ES-I3 (cell line): ENCODE data around the gene IGFBP7.

Experiments
- H3K36me3 ChIP-seq: 2 replicates; pipeline ENCODE4 v1.6.1; 2013; ENCODE audit warnings: mild to moderate bottlenecking, low read length, control low read depth, moderate library complexity; ENCODE audit not compliant: insufficient read depth
- H3K4me1 ChIP-seq: 2 replicates; pipeline ENCODE4 v1.6.1; 2013; ENCODE audit warnings: mild to moderate bottlenecking, control low read depth, low read length; ENCODE audit not compliant: insufficient read depth
- H3K9ac ChIP-seq: 2 replicates; pipeline ENCODE4 v1.6.1; 2013; ENCODE audit warnings: low read depth, mild to moderate bottlenecking, low read length, moderate library complexity
- H3K9me3 ChIP-seq: 2 replicates; pipeline ENCODE4 v1.6.1; 2013; ENCODE audit warnings: mild to moderate bottlenecking, low read length, moderate library complexity; ENCODE audit not compliant: control insufficient read depth, insufficient read depth

IGFBP7 gene

DNA sequence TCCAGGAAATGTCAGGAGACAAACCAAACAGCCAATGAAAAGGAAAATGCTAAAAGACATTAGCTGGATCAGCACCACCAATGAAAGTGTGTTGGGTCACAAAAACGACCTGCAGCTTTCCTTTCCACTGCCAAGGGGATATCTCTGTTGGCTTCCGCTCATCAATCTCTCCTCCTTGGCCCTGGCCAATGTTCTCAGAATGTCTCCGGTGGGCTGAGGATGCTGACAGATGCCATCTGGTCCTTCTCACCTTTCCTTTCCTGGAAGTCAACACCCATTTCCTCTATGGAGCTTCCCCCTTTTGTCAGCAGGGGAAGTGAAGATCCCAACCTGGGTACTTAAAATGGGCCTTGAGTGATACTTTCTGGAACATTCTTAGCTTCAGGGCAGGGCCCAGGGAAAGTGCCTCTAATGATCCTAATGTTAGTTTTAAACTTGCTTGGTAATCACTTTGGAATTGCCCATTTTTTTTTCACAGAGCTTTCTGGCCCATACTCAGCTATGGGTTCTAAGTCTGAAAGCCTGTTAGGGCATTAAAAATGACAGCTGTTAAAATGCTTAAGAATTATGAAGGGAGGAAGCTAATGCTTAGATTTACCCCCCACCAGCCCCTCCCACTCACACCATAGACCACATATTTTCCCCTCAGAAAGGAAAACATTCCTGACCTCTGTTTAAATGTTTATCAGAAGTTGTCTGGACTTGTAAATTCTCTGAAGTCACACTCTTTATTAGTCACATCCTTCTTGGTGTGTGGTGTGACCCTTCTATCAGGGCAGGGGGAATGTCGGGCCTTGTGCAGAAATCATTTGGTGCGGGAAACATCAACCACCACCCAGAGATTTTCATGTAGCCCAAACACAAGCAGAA, 29.2 kb downstream of the IGFBP7 start:
- Histone ChIP-seq H3K9ac (no peak overlapping the region), H3K4me1 (peaks cover 22% of the 10 kb centered on the region), H3K9me3 (peaks cover 14% of the 10 kb centered on the region; the same call in 1 of the 2 replicates), H3K36me3 (no peaks in the 10 kb centered on the region)

GRCh38 chr4:57078685-57079521, 31.3 kb downstream of the IGFBP7 start:
- H3K9ac ChIP-seq, result peak overlapping the region; percentile 16
- peaks cover 22% of the 10 kb centered on the region for H3K4me1 ChIP-seq
- no peaks in the 10 kb centered on the region for H3K9me3 ChIP-seq
- no peaks in the 10 kb centered on the region for H3K36me3 ChIP-seq

GRCh38 chr4:57077550-57078343, 32.4 kb downstream of the IGFBP7 start:
- H3K36me3 ChIP-seq, result no peaks in the 10 kb centered on the region
- H3K4me1 ChIP-seq, result peaks cover 22% of the 10 kb centered on the region
- H3K9ac ChIP-seq, result no peak overlapping the region
- H3K9me3 ChIP-seq, result no peaks in the 10 kb centered on the region

- Histone ChIP-seq H3K9ac (no peak overlapping the region), H3K9me3 (no peaks in the 10 kb centered on the region), H3K4me1 (peaks cover 17% of the 10 kb centered on the region)
These were observed 33.5 kb downstream of the IGFBP7 start for GRCh38 chr4:57076646-57077045.

GRCh38 chr4:57075367-57075766, 34.8 kb downstream of the IGFBP7 start:
- no peaks in the 10 kb centered on the region for H3K36me3 ChIP-seq
- H3K9me3 ChIP-seq, result no peaks in the 10 kb centered on the region
- H3K4me1 ChIP-seq, result peaks cover 17% of the 10 kb centered on the region
- no peak overlapping the region for H3K9ac ChIP-seq

More at GRCh38 chr4:57076646-57077045, 33.5 kb downstream of the IGFBP7 start:
- H3K36me3 ChIP-seq, result no peaks in the 10 kb centered on the region

- H3K9me3 ChIP-seq, result no peaks in the 10 kb centered on the region
These were observed 35.4 kb downstream of the IGFBP7 start for GRCh38 chr4:57074744-57075143.

DNA sequence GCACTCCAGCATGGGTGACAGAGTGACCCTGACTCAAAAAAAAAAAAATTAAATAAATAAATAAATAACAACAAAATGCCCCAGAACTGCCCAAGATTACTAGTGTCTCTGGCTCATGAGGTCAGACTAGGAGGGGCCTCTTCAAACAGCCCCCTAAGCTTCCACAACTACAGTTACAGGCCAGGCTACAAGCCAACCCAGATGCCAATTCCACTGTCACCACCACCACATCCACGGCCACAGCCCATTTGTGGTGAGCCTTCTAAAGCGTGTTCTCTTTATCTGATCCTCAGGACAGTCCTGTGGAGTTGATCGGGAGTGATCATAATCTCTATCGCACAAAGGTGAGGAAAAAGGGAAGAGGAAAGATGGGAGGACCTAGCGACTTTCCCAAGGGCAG, 36.6 kb downstream of the IGFBP7 start:
- Histone ChIP-seq H3K36me3 (no peaks in the 10 kb centered on the region), H3K9me3 (no peaks in the 10 kb centered on the region), H3K9ac (no peak overlapping the region), H3K4me1 (peaks cover 7% of the 10 kb centered on the region)

More at GRCh38 chr4:57074744-57075143, 35.4 kb downstream of the IGFBP7 start:
- H3K36me3 ChIP-seq, result no peaks in the 10 kb centered on the region
- no peak overlapping the region for H3K9ac ChIP-seq
- H3K4me1 ChIP-seq, result peaks cover 17% of the 10 kb centered on the region

DNA sequence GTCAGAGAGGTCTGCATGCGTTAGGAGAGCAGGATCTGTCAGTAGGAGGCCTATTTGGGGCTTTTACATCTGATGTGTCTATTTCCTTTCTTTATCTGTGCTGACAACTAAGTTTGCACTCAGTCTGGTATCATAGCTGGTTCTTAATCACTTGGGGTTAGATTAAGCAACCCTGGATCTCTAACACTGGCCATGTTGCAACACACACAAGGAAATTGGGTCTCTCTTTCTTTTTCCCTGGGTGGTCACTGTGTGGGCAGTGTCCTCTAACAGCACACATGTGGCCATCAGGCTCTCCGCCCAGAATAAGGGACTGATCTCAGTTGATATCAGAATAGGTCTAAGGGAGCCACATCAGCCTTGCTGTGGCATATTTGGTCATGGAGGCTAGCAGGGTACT, 38.9 kb downstream of the IGFBP7 start:
- Histone ChIP-seq H3K36me3 (no peaks in the 10 kb centered on the region), H3K4me1 (no peaks in the 10 kb centered on the region), H3K9ac (no peak overlapping the region), H3K9me3 (no peaks in the 10 kb centered on the region)

- Histone ChIP-seq H3K4me1 (no peaks in the 10 kb centered on the region), H3K36me3 (no peaks in the 10 kb centered on the region), H3K9ac (no peak overlapping the region), H3K9me3 (no peaks in the 10 kb centered on the region)
These were observed 39.7 kb downstream of the IGFBP7 start for GRCh38 chr4:57070461-57070860.

DNA sequence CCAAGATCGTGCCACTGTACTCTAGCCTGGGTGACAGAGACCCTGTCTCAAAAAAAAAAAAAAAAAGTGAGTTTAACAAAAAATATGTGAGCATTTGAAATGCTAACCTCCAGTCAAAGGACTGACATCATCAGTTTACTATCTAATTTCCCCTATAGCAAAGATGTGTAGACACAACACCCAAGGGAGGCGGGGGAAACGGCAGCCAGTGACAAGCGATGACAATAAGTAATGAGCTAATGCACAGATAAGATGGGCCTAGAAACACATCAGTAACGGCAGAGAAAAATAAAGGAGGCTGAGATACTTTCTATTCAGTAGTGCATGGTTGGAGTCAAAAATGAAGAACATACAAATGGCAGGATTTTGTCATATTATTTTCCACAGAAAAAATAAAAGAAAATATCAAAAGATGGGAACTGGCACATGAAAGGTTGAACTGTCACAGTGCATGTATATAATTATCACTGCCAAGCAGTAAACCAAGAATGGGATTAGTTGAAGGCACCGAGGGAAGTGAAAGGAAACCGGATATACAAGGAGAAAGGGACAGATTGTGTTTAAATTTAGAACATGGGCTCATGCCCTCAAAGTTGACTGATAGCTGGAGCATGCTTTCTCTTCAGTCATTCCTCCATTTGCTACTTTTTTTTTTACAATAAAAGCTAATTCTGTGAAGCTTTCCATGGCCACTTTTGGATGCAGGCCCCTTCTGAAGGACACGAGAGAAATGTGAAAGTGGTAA, 41.8 kb downstream of the IGFBP7 start:
- no peaks in the 10 kb centered on the region for H3K4me1 ChIP-seq
- no peaks in the 10 kb centered on the region for H3K36me3 ChIP-seq
- no peak overlapping the region for H3K9ac ChIP-seq
- H3K9me3 ChIP-seq, result no peaks in the 10 kb centered on the region

GRCh38 chr4:57065730-57066482, 44.3 kb downstream of the IGFBP7 start:
- H3K9me3 ChIP-seq, result no peaks in the 10 kb centered on the region
- no peaks in the 10 kb centered on the region for H3K36me3 ChIP-seq
- no peaks in the 10 kb centered on the region for H3K4me1 ChIP-seq
- no peak overlapping the region for H3K9ac ChIP-seq

DNA sequence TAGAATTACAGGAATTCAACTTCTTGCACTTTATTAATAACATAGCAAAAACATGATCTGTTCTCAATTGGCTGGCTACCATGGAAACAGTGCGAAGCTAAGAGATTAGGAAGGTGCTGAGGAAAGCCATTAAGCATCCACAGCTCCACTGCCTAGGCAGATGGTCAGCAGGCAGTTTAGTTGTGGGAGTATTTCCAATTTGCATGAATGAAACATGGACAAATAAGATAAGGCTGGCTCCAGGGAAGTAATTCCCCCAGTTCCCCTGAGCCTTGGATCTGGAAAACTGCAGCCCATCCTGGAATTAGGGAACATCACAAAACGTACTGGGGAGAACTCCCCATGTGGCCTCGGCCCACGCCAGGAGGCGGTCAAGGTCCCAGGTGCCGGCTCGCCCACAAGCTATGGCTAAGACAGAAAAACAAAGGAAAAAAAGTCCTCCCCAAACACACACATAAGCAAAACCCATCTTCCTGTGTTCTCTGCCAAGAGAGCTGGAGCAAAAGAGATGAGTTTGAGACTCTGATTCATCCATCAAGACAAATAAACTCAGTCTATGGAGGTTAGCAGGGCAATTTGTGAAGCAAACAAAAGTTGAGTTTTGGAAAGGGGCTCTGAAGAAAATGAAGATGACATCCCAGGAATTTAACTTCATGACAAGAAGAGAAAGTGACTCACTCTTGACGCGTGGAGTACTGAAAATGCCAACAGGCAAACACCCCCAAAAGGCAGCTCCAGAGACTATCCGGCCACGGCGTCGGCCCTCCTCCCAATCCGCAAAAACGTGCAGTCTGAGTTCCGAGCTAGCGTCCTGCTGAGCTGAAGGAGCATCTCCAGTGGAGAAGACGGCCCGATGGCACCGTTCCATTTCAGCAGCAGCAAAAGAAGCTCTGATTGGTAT, 45.1 kb downstream of the IGFBP7 start:
- H3K9ac ChIP-seq, result no peak overlapping the region
- no peaks in the 10 kb centered on the region for H3K36me3 ChIP-seq
- H3K9me3 ChIP-seq, result no peaks in the 10 kb centered on the region
- H3K4me1 ChIP-seq, result no peaks in the 10 kb centered on the region
